ENCODE results near the gene GRK5.

- no peak for TF ChIP-seq GATA3 (IDR thresholded peaks at IDR 0.05; ENCODE audit: low read depth, low read length)
- TF ChIP-seq GATA2 (IDR thresholded peaks at IDR 0.05; ENCODE audit: low read depth, low read length) = no peak
Observed at GRCh38 chr10:119161680-119162451, 45.5 kb upstream of the GRK5 start.

Measured in SH-SY5Y (cell line).